Stimulated activated CD8-positive, alpha-beta memory T cell treated with anti-CD3 and anti-CD28 coated beads, Interleukin-4, amount 100 ng/mL, for 1 hour (primary cell): ENCODE data around the gene NCAPH2.

Experiments
- DNase-seq, 2 donors: peaks; one replicate each; pipeline ENCODE4 v3.0.0-alpha.2; 2020; ENCODE audit warnings: low read depth in 2 of 2, low spot score in 1 of 2

The NCAPH2 gene

DNA sequence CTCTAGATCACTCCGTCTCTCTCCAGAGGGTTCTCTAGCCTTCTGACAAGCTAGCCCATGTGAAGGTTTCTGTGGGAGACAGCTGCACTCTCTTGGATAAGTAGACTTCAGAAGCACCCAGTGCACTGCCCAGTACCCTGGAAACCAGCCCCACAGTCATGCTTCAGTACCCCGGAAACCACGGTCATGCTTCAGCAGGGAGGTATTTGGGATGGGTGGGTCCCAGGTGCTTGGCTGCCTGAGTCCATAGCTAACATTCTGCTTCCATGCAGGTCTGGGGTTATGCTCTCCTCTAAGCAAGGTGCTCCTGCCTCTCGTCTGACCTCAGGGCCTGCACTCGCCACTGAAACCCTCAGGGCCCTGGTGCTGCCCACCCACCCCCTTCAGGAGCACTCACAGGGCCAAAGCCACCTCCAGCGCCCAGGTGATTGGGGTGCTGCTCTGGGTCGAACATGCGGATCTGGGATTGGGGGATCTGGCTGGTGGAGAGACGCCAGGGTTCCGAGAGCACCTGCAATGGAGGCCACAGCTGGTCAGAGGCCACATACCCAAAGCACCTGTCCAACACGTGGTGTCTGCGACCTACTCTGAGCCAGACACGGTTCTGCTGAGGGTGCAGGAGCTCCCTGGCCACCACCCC, 62.0 kb downstream of the NCAPH2 start:
- no peak for DNase-seq

DNA sequence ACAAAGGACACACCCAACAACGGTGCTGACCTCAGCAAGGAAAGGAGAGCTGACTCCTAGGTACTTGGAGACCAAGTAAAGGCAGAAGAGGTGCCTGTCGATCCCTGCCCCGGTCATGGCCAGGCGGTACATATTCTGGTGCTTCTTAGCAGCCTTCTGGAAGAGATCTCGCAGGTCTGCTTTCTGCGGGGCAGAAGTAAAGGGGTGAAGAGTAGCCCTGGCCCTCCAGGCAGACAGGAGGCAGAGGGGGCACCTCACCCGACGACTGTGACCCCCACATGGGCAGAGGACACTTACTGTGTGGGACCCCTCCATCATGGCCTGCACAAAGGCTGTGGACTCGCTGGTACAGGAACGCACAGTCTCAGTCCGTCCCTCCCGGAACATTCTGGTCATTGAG, 62.8 kb downstream of the NCAPH2 start:
- no peak for DNase-seq

DNA sequence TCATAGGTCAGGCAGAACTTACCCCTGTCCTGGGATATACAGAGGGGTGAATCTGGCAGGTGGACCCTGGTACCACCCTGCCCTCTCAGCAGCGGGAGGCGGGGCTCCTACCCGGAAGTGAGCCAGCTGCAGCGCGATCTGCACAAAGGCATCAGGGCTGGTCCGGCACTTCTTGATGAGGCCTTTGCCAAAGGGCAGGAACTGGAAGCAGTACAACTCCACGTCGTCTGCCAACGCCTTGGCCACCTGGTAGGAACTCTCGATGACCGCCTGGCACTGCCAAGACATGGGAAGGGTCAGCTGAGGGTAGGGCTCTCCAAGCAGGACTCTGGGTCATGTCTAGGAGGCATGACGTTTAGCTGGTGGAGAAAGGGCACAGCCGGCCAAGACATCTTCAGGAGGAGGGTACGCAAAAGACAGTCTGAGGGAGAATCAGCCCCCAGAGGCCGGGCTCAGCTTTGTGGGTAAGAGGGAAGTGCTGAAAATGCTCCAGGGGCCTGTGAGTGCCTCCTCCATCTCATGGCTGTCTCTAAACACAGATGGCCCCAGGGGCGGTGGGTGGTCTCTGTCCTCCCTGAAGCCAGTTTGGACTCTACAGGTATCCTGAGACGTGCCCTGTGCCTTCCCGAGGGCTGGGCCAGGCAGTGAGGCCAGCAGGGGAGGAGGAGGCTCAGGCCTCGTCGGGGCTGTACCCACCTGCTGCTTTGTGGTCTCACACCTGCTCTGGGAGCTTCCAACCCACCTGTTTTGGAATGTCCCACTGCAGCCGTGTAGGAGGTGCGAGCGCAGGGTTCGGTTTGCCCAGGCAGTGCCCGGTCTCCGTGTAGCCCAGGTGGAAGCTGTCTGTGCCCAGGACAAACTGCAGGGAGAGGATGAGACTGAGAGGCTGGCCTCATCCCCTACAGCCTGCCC, 63.5 kb downstream of the NCAPH2 start:
- DNase-seq = no peak

DNA sequence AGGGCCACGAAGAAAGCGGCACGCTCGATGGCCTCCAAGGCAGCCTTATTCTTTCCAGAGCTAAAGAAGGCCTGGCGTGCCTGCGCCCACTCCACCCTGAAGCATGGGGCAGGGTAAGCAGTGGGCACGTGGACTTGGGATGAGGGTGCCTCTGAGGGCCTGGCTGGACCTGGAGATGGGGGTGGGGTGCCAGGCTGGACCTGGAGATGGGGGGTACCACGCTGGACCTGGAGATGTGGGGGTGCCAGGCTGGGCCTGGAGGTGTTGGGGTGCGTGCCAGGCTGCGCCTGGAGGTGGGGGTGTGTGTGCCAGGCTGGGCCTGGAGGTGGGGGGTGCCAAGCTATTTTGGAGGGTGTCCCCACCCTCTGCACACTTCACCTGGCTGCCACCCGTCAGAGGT, 64.9 kb downstream of the NCAPH2 start:
- no peak for DNase-seq

DNA sequence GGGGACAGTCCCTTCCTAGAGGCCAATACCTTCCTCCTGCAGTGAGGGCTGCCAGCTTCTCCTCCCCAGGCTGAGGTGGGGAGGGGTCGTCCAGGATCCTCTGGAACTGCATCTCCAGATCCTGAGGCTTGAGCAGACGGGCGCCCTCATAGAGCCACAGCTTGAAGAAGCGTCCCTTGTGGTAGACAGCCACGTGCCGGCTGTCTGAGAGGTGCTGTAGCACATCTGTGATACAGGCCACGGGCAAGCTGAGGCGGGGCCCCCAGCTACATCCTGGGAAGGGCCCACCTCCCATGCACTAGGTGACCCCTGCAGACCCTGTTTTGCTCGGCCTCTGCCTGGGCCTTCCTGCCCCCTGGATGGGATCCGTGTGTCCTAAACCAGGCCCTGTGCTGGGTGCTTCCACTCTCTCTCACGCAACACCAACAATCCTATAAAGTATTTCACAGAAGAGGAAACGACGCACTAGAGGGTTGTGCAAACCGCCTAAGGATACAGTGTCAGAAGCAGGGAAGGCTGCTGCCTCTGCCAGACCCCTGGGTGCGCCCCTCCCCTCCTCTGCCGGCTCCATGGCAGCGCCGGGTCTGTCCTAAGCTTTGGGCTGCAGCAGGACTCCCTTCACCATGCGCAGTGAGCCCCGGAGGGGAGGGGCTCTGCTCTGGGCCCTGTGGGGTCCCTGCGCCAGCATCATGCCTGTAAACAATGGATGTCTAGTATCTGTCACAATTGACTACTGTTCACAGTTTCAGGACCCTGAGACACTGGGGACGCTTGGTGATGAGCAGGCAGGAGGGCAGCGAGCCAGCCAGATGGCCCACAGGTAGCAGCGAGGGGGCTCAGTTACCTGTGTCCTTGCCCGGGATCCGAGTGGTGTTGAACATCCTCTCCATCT, 65.7 kb downstream of the NCAPH2 start:
- no peak for DNase-seq

DNA sequence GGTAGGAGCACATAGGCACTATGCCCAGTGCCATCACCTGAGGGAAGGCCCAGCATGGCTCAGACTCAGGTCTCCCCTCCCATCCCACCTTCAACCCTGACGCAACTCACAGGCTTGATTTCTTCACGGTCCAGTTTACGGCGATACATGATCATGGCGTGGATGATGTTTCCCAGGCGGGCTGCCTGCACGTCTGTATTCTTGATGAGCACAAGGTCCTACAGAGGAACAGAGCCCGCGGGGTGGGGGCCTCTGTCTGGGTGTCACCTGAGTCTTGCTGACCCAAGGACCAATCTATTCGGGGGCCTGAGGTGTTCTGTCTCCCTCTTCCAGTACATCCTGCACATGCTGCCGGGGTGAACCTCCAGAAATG, 66.3 kb downstream of the NCAPH2 start:
- no peak for DNase-seq
